PFSK-1 (cell line): ENCODE measurements around the gene MEGF10.

ENCODE experiments used
- FOXP2 ChIP-seq: optimal IDR thresholded peaks from 2 replicates; pipeline ENCODE3; 2011; ENCODE audit warnings: borderline replicate concordance, control low read depth, inconsistent platforms; ENCODE audit not compliant: insufficient read depth; ENCODE audit errors: extremely low read length, extremely low read depth
- POLR2AphosphoS5 ChIP-seq: IDR thresholded peaks from 2 replicates; pipeline ENCODE4 v1.6.1; 2012; ENCODE audit warnings: low read depth, mild to moderate bottlenecking, control low read depth, low read length, moderate library complexity
- REST ChIP-seq, 2 experiments: IDR thresholded peaks; 2 replicates each; pipeline versions ENCODE4 v1.6.1 to v1.8.0; 2011 to 2012; ENCODE audit warnings: low read depth in 2 of 2, low read length in 2 of 2, control low read depth in 1 of 2, inconsistent platforms in 1 of 2, mild to moderate bottlenecking in 1 of 2, moderate library complexity in 1 of 2; ENCODE audit not compliant: insufficient read depth in 1 of 2
- SIN3A ChIP-seq: IDR thresholded peaks from 2 replicates; pipeline ENCODE4 v1.6.1; 2012; ENCODE audit warnings: mild to moderate bottlenecking, low read length, moderate library complexity, borderline replicate concordance; ENCODE audit not compliant: insufficient read depth
- TAF1 ChIP-seq: IDR thresholded peaks from 2 replicates; pipeline ENCODE4 v1.6.1; 2012; ENCODE audit warnings: low read length, control low read depth, borderline replicate concordance; ENCODE audit not compliant: insufficient read depth

Gene MEGF10

GRCh38 chr5:127505905-127506304, 215.3 kb downstream of the MEGF10 start:
- TF ChIP-seq SIN3A = no peak
- no peak for TF ChIP-seq FOXP2
- TF ChIP-seq TAF1 = no peak
- no peak for TF ChIP-seq REST (IDR thresholded peaks at IDR 0.05; ENCODE audit: insufficient read depth in 1 of 2, low read depth in 2 of 2, low read length in 2 of 2)
- TF ChIP-seq POLR2AphosphoS5 = no peak

DNA sequence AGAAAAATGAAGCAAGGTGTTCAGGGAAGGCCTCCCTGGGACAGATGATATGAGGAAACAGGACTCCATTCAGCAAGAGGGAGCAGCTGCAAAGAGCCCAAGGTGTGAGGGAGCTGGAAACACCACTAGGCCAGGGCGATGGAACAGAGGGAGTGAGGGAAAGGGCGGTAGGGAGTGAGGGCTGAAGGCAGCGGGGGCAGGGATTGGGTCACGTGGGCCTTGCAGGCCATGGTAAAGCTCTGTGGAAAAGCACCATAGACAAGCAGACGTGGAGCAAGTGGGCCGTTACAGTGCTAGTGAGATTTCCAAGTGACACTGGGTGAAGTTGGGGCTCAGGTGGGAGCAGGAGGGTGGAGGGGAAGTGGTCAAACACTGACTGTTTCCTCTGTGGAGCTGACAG, 216.0 kb downstream of the MEGF10 start:
- TF ChIP-seq REST (IDR thresholded peaks at IDR 0.05; ENCODE audit: insufficient read depth in 1 of 2, low read depth in 2 of 2, low read length in 2 of 2) (no peak), TAF1 (no peak), SIN3A (no peak), FOXP2 (no peak), POLR2AphosphoS5 (no peak)

DNA sequence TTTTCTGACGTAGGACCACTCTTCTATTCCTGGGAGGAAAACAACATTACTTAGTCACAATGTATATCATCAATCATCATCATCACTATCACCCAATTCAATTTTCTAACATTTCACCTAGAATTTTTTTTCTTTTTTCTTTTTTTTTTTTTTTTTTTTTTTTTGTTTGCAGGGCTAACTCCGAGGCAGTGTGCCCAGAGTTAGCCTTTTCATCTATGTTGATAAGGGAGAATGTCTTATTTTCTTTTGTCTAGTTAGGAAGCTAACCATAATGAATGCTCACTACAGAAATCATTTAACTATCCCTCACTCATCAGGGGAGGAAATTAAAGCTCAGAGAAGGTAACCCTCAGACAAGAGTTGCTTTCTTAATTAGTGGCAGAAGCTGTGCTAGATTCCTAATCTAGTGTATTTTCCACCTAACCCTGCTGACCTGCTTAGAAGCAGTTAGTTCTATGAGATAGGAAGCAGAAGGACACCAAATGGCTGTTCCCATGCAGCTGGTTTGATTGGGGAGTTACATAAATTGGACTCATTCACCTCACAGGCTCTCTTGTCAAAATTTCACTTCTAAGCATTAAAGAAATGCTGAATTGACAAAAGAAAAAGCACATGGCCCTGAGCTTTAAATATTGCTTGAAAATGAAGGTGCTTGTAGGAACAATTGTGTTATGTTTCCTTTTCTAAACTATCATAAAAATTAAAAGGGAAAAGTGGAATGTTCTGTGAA, 218.2 kb downstream of the MEGF10 start:
- no peak for TF ChIP-seq SIN3A
